Left lung (tissue), 10 donors: Measurements from ENCODE around the gene FXYD1. TPM values are rescaled to one million over a fixed set of nuclear protein-coding genes. Genes with fewer than 3 reads are reported as not detected.
"Not testable (repeated sequence)": the region's sequence is repeated elsewhere in the genome, so short reads cannot be mapped to it uniquely, and the experiment has no call there.

ENCODE experiments used
- ATAC-seq: fragments of 200-7000 bp; cut with Tn5 transposase; one replicate; pipeline ENCODE4 v1.9.1; 2020; ENCODE audit warnings: moderate library complexity
- DNase-seq, 4 donors: peaks; one replicate each; pipeline ENCODE4 v3.0.0-alpha.2; 2013 to 2020
- H3K27ac ChIP-seq, 2 donors: fragments of 200-600 bp; sonication (generic) in 1 of 2; one replicate each; pipeline versions ENCODE4 v1.5.0 to v1.8.0; 2020 to 2021
- H3K27me3 ChIP-seq, 2 donors: fragments of 200-600 bp; sonication (generic) in 1 of 2; one replicate each; pipeline versions ENCODE4 v1.5.0 to v1.8.0; 2020 to 2021
- H3K36me3 ChIP-seq, 2 donors: fragments of 200-600 bp; sonication (generic) in 1 of 2; one replicate each; pipeline versions ENCODE4 v1.5.0 to v1.8.0; 2020 to 2021
- H3K4me1 ChIP-seq, 2 donors: fragments of 200-600 bp; one replicate each; pipeline ENCODE4 v1.8.0; 2021
- H3K4me3 ChIP-seq, 2 donors: fragments of 200-600 bp; sonication (generic) in 1 of 2; one replicate each; pipeline versions ENCODE4 v1.5.0 to v1.8.0; 2020 to 2021; ENCODE audit warnings: mild to moderate bottlenecking in 1 of 2
- H3K9me3 ChIP-seq, 2 donors: fragments of 200-600 bp; sonication (generic) in 1 of 2; one replicate each; pipeline versions ENCODE4 v1.5.0 to v1.8.0; 2020 to 2021
- intact Hi-C, 2 donors: fragments of 100-400 bp; cut with DNase I; formaldehyde crosslinking; loops; one replicate each; pipeline versions ENCODE4 v1.11.2 to v1.14.2; 2022
- polyA plus RNA-seq, 6 donors: library from polyadenylated mRNA; unstranded; fragments of 120-200 nt; gene quantifications; one replicate each; pipeline ENCODE4 v1.2.1, GENCODE V29; 2013; ENCODE audit not compliant: insufficient read length in 6 of 6
- total RNA-seq, 2 donors: library from RNA; stranded (reverse); fragmentation: NEBNext Ultra II Directional; extraction: Animal tissue kit (Norgen Biotek cat#: 25700); gene quantifications; one replicate each; pipeline ENCODE4 v1.2.1, GENCODE V29; 2021
- TF ChIP-seq, protein P1 (sequence below), 2 donors: fragments of 200-600 bp; sonication (generic) in 1 of 2; IDR thresholded peaks; one replicate each; pipeline versions ENCODE4 v1.5.0 to v1.8.0; 2021; ENCODE audit warnings: antibody characterized with exemption in 2 of 2
- donor health status: DM: no; HTN: yes; CAD: no.
- donor health status: DM: no; HTN: no; CAD: no.

The FXYD1 gene
- total and polyA plus RNA-seq, 8 donors, result 20.1 to 67.0 (median 53.1) TPM

- Histone ChIP-seq H3K27ac (no peak overlapping the region), H3K4me3 (no peak overlapping the region), H3K36me3 (no peaks in the 10 kb centered on the region), H3K27me3 (peaks cover 0 to 8% of the 10 kb centered on the region in 2 donors), H3K9me3 (no peaks in the 10 kb centered on the region), H3K4me1 (peaks cover 4 to 29% of the 10 kb centered on the region in 2 donors)
- TF ChIP-seq, protein P1, sequence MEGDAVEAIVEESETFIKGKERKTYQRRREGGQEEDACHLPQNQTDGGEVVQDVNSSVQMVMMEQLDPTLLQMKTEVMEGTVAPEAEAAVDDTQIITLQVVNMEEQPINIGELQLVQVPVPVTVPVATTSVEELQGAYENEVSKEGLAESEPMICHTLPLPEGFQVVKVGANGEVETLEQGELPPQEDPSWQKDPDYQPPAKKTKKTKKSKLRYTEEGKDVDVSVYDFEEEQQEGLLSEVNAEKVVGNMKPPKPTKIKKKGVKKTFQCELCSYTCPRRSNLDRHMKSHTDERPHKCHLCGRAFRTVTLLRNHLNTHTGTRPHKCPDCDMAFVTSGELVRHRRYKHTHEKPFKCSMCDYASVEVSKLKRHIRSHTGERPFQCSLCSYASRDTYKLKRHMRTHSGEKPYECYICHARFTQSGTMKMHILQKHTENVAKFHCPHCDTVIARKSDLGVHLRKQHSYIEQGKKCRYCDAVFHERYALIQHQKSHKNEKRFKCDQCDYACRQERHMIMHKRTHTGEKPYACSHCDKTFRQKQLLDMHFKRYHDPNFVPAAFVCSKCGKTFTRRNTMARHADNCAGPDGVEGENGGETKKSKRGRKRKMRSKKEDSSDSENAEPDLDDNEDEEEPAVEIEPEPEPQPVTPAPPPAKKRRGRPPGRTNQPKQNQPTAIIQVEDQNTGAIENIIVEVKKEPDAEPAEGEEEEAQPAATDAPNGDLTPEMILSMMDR (IDR thresholded peaks at IDR 0.05), result no peak
- ATAC-seq (no peak), DNase-seq (no peak)
- intact Hi-C loops, result no loop called here
Measured at GRCh38 chr19:35150445-35150844, 11.8 kb downstream of the FXYD1 start.

- H3K27me3 ChIP-seq, result peaks cover 0 to 8% of the 10 kb centered on the region in 2 donors
- H3K4me1 ChIP-seq, result peaks cover 9 to 40% of the 10 kb centered on the region in 2 donors
- ATAC-seq, result no peak
- DNase-seq, result no peak
- no peaks in the 10 kb centered on the region for H3K9me3 ChIP-seq
- H3K4me3 ChIP-seq, result no peak overlapping the region
- TF ChIP-seq, protein P1 (IDR thresholded peaks at IDR 0.05), result no peak
- no peaks in the 10 kb centered on the region for H3K36me3 ChIP-seq
- intact Hi-C loops, result no loop called here
- no peak overlapping the region for H3K27ac ChIP-seq
Measured at GRCh38 chr19:35151273-35152065, 12.8 kb downstream of the FXYD1 start.

DNA sequence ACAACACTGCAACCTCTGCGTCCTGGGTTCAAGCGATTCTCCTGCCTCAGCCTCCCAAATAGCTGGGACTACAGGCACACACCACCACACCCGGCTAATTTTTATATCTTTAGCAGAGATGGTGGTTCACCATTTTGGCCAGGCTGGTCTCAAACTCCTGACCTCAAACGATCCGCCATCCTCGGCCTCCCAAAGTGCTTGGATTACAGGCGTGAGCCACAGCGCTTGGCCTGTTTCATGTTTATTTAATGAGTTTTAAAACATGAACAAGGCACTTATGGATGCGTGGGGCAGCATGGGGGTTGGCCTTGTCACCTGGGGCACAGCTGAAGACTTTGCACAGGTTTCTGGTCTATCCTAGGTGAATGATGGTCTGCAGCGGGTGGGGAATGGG is 14.5 kb downstream of the FXYD1 start:
- intact Hi-C loops, H3K4me3 ChIP-seq, DNase-seq, H3K27me3 ChIP-seq, ATAC-seq, H3K27ac ChIP-seq, H3K9me3 ChIP-seq: not testable (repeated sequence)
- peaks cover 0 to 15% of the 10 kb centered on the region in 2 donors for H3K36me3 ChIP-seq
- peaks cover 9 to 42% of the 10 kb centered on the region in 2 donors for H3K4me1 ChIP-seq

GRCh38 chr19:35153701-35154524 is 15.3 kb downstream of the FXYD1 start:
- intact Hi-C loops, result no loop called here
- ATAC-seq (peak; percentile 66), DNase-seq (peak in 1 of 4 donors; percentile 92)
- H3K36me3 ChIP-seq, result peaks cover 0 to 23% of the 10 kb centered on the region in 2 donors
- H3K9me3 ChIP-seq, result no peaks in the 10 kb centered on the region
- TF ChIP-seq, protein P1 (IDR thresholded peaks at IDR 0.05), result peak; percentile 46 to 76
- peak overlapping the region; percentile 64 to 84 for H3K4me3 ChIP-seq
- peak overlapping the region in 1 of 2 donors; percentile 86 for H3K27ac ChIP-seq
- H3K4me1 ChIP-seq, result peaks cover 9 to 42% of the 10 kb centered on the region in 2 donors
- H3K27me3 ChIP-seq, result peaks cover 0 to 8% of the 10 kb centered on the region in 2 donors

DNA sequence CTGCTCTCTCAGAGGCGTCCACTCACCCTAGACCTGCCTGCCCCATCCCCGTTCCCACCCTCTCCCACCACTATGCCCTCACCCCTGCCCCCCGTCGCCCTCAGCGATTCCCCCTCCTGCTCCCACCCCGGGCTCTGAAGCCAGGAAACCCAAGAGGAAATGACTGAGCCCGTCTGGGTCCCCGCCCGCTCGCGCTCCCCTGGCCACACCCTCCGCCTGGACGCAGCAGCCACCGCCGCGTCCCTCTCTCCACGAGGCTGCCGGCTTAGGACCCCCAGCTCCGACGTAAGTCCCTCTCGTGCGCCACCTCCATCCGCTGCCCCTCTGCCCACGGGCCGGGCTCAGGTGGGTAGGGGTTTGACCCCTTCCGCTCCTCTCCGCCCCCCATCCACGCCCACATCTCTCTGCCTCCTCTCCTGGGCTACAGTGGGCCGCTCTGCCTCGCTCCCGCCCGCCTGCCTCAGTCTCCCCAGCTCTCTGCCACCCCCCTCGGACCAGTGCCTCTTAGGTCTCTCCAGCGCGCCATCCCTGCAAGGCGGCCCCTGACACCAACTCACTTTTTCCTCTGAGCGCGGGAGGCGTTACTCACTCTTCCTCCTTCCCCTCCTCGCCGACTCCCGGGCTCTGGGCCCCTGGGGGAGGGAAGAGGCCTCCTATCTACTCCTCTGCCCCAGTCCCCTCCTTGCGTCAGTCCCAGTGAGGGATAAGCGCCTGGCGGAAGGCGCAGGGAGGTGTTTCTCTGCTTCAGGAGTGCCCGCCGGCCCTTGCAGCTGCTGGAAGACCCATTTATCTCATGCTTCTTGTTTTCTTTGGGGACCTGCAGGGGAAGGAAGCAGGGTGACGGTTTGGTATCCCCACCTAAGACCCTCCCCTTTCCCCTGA is 16.1 kb downstream of the FXYD1 start, which contains the start of gene FXYD5:
TSS of gene FXYD5 (plus strand) at position 211 of the 882 bp plus-strand sequence. CDS start 816 bp downstream, outside the sequence.
- ATAC-seq, result peak; percentile 90
- no peaks in the 10 kb centered on the region for H3K9me3 ChIP-seq
- peak within 1 kb of the TSS; percentile 64 to 84 for H3K4me3 ChIP-seq
- H3K4me1 ChIP-seq, result peaks cover 9 to 42% of the 10 kb centered on the region in 2 donors
- DNase-seq, result peak in 3 of 4 donors; percentile 64 to 96 (median 83)
- H3K36me3 ChIP-seq, result peaks cover 0 to 31% of the 10 kb centered on the region in 2 donors
- H3K27ac ChIP-seq, result peak within 1 kb of the TSS; percentile 57 to 86
- H3K27me3 ChIP-seq, result peaks cover 0 to 8% of the 10 kb centered on the region in 2 donors
- TF ChIP-seq, protein P1 (IDR thresholded peaks at IDR 0.05), result peak in 1 of 2 donors; percentile 12
- intact Hi-C loops, result no loop called here
